Transverse colon (tissue), 4 donors: Measurements from ENCODE around the gene TMEM33. TPM values are rescaled to one million over a fixed set of nuclear protein-coding genes. Genes with fewer than 3 reads are reported as not detected.

Experiments used
- DNase-seq: peaks from one replicate; pipeline ENCODE4 v3.0.0-alpha.2; 2019
- H3K27ac ChIP-seq, 4 donors: fragments of 200-600 bp; sonication (generic); 2 replicates each; pipeline ENCODE4 v1.5.1; 2016 to 2018; ENCODE audit warnings: inconsistent platforms in 4 of 4
- H3K27me3 ChIP-seq: fragments of 200-600 bp; sonication (generic); 2 replicates; pipeline ENCODE4 v1.5.1; 2017; ENCODE audit warnings: inconsistent platforms
- H3K36me3 ChIP-seq, 4 donors: fragments of 200-600 bp; sonication (generic); 2 replicates each; pipeline ENCODE4 v1.5.1; 2017 to 2019; ENCODE audit warnings: inconsistent platforms in 4 of 4
- H3K4me1 ChIP-seq, 4 donors: fragments of 200-600 bp; sonication (generic); 2 replicates each; pipeline ENCODE4 v1.5.1; 2017 to 2020; ENCODE audit warnings: inconsistent platforms in 4 of 4
- H3K4me3 ChIP-seq, 4 donors: fragments of 200-600 bp; sonication (generic); 1 replicate in 1 of 4; 2 replicates in 3 of 4; pipeline versions ENCODE4 v1.5.1 to v1.6.1; 2017 to 2019; ENCODE audit warnings: inconsistent platforms in 4 of 4
- H3K9me3 ChIP-seq, 2 donors: fragments of 200-600 bp; sonication (generic); 2 replicates each; pipeline ENCODE4 v1.5.1; 2017 to 2019; ENCODE audit warnings: inconsistent platforms in 2 of 2
- POLR2A ChIP-seq: fragments of 450-650 bp; IDR thresholded peaks from one replicate; pipeline ENCODE4 v1.6.1; 2016; ENCODE audit warnings: antibody characterized with exemption, mild to moderate bottlenecking, moderate library complexity
- POLR2AphosphoS5 ChIP-seq, 3 donors: sonication (generic); formaldehyde crosslinking; IDR thresholded peaks; one replicate each; pipeline ENCODE4 v1.6.1; 2016; ENCODE audit warnings: antibody characterized with exemption in 3 of 3
- WGBS, 2 donors: methylation state at CpG; one replicate each; pipeline ENCODE4 v1.1.5; 2018; ENCODE audit warnings: low coverage in 1 of 2; 5-methylcytosine and 5-hydroxymethylcytosine counted together
- in situ Hi-C, 4 donors: fragments of 200-750 bp; cut with MboI; loops; one replicate each; pipeline versions ENCODE4 v1.15.0 to v1.15.1; 2017; ENCODE audit warnings: low sequenced_read_pairs in 3 of 4, low pct_ligation_motif_present in 1 of 4, low pct_unique_long_range_greater_than_20kb in 1 of 4
- intact Hi-C: fragments of 100-400 bp; cut with DNase I; formaldehyde crosslinking; loops from one replicate; pipeline ENCODE4 v1.15.1; 2023; ENCODE audit warnings: low total_unique reads
- small RNA-seq, 4 donors: library from RNA; depleted of rRNA; stranded (forward); fragments of <200 nt; gene quantifications; one replicate each; pipeline ENCODE3, GENCODE V24; 2016
- total RNA-seq, 4 donors: library from RNA; depleted of rRNA; stranded (reverse); fragments of >200 nt; gene quantifications; one replicate each; pipeline ENCODE4 v1.1.0, GENCODE V29; 2016
- TF ChIP-seq, protein P1 (sequence below), 5 experiments: fragments of 200-600 bp in 3 of 5; fragments of 450-650 bp in 2 of 5; sonication (generic) in 3 of 5; IDR thresholded peaks; 1 replicate in 2 of 5; 2 replicates in 3 of 5; pipeline ENCODE4 v1.5.1; 2016 to 2017; ENCODE audit warnings: antibody characterized with exemption in 5 of 5, inconsistent platforms in 3 of 5, mild to moderate bottlenecking in 2 of 5, moderate library complexity in 1 of 5

TMEM33 gene
- total RNA-seq, 4 donors from 2014 or later: 41.8 to 59.3 (median 54.9) TPM

DNA sequence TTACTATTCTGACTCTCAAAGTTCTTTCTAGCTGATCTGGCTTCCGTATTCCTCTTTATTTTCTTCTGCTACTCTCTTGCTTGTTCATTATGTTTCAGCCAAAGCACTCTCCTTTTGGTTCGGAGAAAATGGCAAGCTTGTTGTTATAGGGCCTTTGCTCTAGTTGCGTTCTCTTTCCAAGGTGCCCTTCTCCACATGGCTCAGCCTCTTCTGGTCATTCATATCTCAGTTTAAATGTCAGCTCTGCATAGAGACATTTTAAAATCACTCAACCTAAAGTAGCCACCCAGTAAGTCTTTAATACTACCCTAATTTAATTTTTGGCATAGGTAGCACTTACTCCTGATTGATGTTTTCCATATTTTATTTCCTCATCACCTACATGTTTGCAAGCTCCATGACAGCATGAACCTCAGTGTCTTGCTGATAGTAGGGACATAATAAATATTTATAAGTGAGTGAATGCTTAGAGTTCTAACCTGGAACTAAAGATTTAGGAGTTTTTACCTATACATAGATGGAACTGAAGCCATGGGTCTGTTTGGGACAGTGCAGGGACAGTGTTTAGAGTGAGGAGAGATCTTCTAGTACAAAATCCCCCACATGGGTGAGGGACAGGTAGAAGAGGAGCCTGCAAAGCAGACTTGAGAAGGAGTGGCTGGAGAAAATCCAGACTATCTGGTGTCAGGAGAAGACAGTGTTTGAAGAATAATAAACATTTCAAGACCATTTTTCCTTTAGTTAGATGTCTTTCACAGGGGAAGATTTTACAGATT, 73.0 kb downstream of the TMEM33 start:
- Histone ChIP-seq H3K4me1 (peaks cover 0 to 7% (median 0%) of the 10 kb centered on the region in 4 donors), H3K36me3 (peaks cover 0 to 7% (median 3%) of the 10 kb centered on the region in 4 donors), H3K27ac (no peak overlapping the region), H3K27me3 (no peaks in the 10 kb centered on the region), H3K9me3 (no peaks in the 10 kb centered on the region), H3K4me3 (no peak overlapping the region)
- intact Hi-C loops (no loop called here), in situ Hi-C loops (no loop called here)
- 98 to 100% methylated on average over 3 of the region's 3 CpGs for WGBS, 2 donors
- DNase-seq: no peak
- TF ChIP-seq POLR2A (no peak), POLR2AphosphoS5 (IDR thresholded peaks at IDR 0.05) (no peak)
- TF ChIP-seq, protein P1, sequence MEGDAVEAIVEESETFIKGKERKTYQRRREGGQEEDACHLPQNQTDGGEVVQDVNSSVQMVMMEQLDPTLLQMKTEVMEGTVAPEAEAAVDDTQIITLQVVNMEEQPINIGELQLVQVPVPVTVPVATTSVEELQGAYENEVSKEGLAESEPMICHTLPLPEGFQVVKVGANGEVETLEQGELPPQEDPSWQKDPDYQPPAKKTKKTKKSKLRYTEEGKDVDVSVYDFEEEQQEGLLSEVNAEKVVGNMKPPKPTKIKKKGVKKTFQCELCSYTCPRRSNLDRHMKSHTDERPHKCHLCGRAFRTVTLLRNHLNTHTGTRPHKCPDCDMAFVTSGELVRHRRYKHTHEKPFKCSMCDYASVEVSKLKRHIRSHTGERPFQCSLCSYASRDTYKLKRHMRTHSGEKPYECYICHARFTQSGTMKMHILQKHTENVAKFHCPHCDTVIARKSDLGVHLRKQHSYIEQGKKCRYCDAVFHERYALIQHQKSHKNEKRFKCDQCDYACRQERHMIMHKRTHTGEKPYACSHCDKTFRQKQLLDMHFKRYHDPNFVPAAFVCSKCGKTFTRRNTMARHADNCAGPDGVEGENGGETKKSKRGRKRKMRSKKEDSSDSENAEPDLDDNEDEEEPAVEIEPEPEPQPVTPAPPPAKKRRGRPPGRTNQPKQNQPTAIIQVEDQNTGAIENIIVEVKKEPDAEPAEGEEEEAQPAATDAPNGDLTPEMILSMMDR (IDR thresholded peaks at IDR 0.05): no peak

Small RNA genes within 50 kb of the gene (small RNA-seq; reads per million reads assigned to genes)
- gene AC108210.2: 0 reads per million in 4 donors

Other genes with a start within 250 kb of the TMEM33 start
- 1 to 10 TPM in 2 of 4 donors, under 1 TPM in 2; 0.27 to 4.4 (median 1.1) TPM for gene PHOX2B, start 186.7 kb upstream of the TMEM33 start, total RNA-seq
- under 1 TPM in 2 of 4 donors, not detected in 2; 0.14 to 0.32 TPM for gene DCAF4L1, start 46.3 kb downstream of the TMEM33 start, total RNA-seq
- 10 to 100 TPM; 42.6 to 59.8 (median 47.9) TPM for gene SLC30A9, start 55.1 kb downstream of the TMEM33 start, total RNA-seq
- gene BEND4, start 217.2 kb downstream of the TMEM33 start, total RNA-seq: 1 to 10 TPM in 2 of 4 donors, under 1 TPM in 2; 0.27 to 2.6 (median 1.2) TPM